Activated naive CD8-positive, alpha-beta T cell (primary cell): ENCODE results near the gene SYCP3.
"Not testable (repeated sequence)": the region's sequence is repeated elsewhere in the genome, so short reads cannot be mapped to it uniquely, and the experiment has no call there.

Experiments
- H3K27ac Mint-ChIP-seq: one replicate; pipeline ENCODE4 v1.8.0; 2021; ENCODE audit warnings: mixed read lengths
- H3K27me3 Mint-ChIP-seq: one replicate; pipeline ENCODE4 v1.8.0; 2021; ENCODE audit warnings: mixed read lengths
- H3K36me3 Mint-ChIP-seq: one replicate; pipeline ENCODE4 v1.8.0; 2021; ENCODE audit warnings: mixed read lengths
- H3K4me1 Mint-ChIP-seq: one replicate; pipeline ENCODE4 v1.8.0; 2021; ENCODE audit warnings: low read depth, mixed read lengths
- H3K4me3 Mint-ChIP-seq: one replicate; pipeline ENCODE4 v1.8.0; 2021; ENCODE audit warnings: mild to moderate bottlenecking, mixed read lengths
- H3K9me3 Mint-ChIP-seq: one replicate; pipeline ENCODE4 v1.8.0; 2021; ENCODE audit warnings: low read depth, mixed read lengths

SYCP3 gene

DNA sequence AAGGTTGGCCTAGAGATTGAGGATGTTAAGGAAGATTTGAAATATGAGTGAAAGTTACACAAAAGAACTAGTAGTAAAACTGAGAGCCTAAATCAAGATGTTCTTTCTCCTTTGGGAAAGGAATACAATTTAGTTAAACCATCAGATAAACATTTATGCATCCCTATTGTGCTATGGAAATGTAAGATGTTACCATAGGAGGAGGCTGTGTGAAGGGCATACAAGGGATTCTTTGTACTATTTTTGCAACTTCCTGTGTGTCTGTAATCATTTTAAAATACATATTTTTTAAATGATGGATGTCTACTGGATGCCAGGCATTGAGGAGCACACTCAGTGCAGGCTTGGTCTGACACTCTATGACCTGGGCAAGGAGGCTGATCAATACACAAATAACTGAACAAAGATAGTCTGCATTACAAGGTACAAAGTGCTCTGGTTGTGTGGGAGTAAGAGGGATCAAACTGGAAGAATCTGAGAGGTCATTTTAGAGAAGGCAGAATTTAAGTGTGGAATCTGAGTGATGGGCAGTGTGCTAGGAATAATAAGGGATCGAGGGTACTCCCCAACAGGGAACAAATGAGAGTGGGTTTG, 47.7 kb downstream of the SYCP3 start:
- Mint-ChIP-seq H3K36me3 (no peaks in the 10 kb centered on the region), H3K4me1 (peaks cover 12% of the 10 kb centered on the region), H3K27ac (no peak overlapping the region), H3K9me3 (no peaks in the 10 kb centered on the region), H3K27me3 (peaks cover 1% of the 10 kb centered on the region), H3K4me3 (no peak overlapping the region)

GRCh38 chr12:101690544-101691098, 48.6 kb downstream of the SYCP3 start:
- Mint-ChIP-seq H3K4me1 (peaks cover 4% of the 10 kb centered on the region), H3K9me3 (no peaks in the 10 kb centered on the region), H3K36me3 (no peaks in the 10 kb centered on the region), H3K4me3 (no peak overlapping the region), H3K27ac (no peak overlapping the region), H3K27me3 (peaks cover 1% of the 10 kb centered on the region)

DNA sequence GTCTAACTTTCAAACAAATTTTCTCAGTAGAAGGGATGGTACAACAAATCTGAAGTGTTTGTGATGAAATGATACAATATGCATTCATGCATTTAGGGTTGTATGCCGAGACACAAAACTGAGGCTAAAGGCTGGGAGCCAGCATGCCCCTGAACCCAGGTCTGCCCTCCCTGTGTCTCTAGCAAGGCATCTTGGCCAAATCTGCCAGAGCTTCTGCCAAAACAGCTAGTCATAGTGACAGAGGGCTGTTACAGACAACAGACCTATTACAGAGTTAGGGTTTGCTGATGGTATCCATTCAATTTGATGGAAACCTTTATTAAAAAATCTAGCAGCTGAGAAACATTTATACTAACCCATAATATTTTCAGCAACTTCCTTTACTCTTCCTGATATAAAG, 53.1 kb downstream of the SYCP3 start:
- peaks cover 2% of the 10 kb centered on the region for H3K36me3 Mint-ChIP-seq
- no peak overlapping the region for H3K4me3 Mint-ChIP-seq
- no peaks in the 10 kb centered on the region for H3K9me3 Mint-ChIP-seq
- H3K4me1 Mint-ChIP-seq, result no peaks in the 10 kb centered on the region
- no peak overlapping the region for H3K27ac Mint-ChIP-seq
- peaks cover 5% of the 10 kb centered on the region for H3K27me3 Mint-ChIP-seq

DNA sequence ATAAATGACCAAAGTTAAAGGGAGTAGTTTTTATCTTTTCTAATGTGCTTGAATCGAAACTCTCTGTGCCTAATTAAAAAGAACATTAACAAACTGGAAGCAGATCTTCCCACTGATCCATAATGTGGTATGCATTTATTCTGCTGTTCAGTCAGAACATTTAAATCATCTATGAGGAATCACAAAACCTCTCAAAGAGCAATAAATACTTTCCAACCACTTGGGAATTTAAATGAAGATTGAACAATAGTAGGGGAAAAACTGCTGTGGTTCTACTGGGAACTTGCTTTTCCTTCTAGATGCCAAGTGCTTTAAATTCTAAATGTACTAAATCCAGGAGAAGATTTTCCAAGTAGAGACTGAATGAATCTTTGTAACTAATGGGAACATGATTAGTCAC, 54.2 kb downstream of the SYCP3 start:
- Mint-ChIP-seq H3K4me1 (no peaks in the 10 kb centered on the region), H3K36me3 (peaks cover 2% of the 10 kb centered on the region), H3K27me3 (peaks cover 5% of the 10 kb centered on the region), H3K27ac (no peak overlapping the region), H3K9me3 (no peaks in the 10 kb centered on the region), H3K4me3 (no peak overlapping the region)

DNA sequence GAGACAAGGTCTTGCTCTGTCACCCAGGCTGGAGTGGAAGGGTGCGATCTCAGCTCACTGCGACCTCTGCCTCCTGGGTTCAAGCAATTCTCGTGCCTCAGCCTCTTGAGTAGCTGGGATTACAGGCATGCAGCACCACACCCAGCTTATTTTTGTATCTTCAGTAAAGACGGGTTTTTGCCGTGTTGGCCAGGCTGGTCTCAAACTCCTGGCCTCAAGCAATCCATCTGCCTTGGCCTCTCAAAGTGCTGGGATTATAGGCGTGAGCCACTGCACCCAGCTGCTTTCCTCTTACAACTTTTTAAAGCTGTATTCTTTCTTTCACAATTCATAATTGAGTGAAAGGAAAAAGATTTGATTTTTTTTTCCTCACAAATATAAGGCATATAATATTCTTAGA, 57.6 kb downstream of the SYCP3 start:
- H3K36me3 Mint-ChIP-seq, H3K27me3 Mint-ChIP-seq, H3K4me1 Mint-ChIP-seq, H3K27ac Mint-ChIP-seq, H3K4me3 Mint-ChIP-seq, H3K9me3 Mint-ChIP-seq: not testable (repeated sequence)

GRCh38 chr12:101680647-101681046, 58.6 kb downstream of the SYCP3 start:
- Mint-ChIP-seq H3K9me3 (no peaks in the 10 kb centered on the region), H3K27ac (no peak overlapping the region), H3K4me3 (no peak overlapping the region), H3K36me3 (peaks cover 2% of the 10 kb centered on the region), H3K27me3 (peaks cover 4% of the 10 kb centered on the region), H3K4me1 (no peaks in the 10 kb centered on the region)

DNA sequence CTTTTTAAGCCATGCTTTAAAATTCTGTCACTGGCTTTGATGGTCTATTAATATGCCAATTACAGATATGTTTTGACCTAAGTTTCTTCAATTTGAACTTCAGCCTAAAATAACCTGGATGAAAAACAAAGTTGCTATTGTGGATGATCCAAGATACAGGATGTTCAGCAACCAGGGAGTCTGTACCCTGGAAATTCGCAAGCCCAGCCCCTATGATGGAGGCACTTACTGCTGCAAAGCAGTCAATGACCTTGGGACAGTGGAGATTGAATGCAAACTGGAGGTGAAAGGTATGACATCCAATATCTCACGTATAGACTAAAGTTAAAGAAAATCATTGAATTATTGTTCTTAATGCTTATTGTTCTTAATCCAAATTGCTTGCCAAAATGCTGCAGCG, 59.0 kb downstream of the SYCP3 start:
- Mint-ChIP-seq H3K4me3 (no peak overlapping the region), H3K4me1 (no peaks in the 10 kb centered on the region), H3K36me3 (peaks cover 2% of the 10 kb centered on the region), H3K27ac (no peak overlapping the region), H3K9me3 (no peaks in the 10 kb centered on the region), H3K27me3 (peaks cover 3% of the 10 kb centered on the region)
